Mesendoderm (in vitro differentiated cells): ENCODE measurements around the gene ARHGEF4.
"Not testable (repeated sequence)": the region's sequence is repeated elsewhere in the genome, so short reads cannot be mapped to it uniquely, and the experiment has no call there.

ENCODE experiments used
- DNase-seq: peaks from one replicate; pipeline ENCODE4 v3.0.0; 2013
- H2AK5ac ChIP-seq: 2 replicates; pipeline ENCODE4 v1.6.1; 2013; ENCODE audit warnings: low read length, inconsistent platforms
- H2BK120ac ChIP-seq: 2 replicates; pipeline ENCODE4 v1.6.1; 2013; ENCODE audit warnings: low read depth, mild to moderate bottlenecking, low read length, moderate library complexity, mixed read lengths
- H2BK15ac ChIP-seq: replicated peaks from 2 replicates; pipeline ENCODE4 v1.6.1; 2013; ENCODE audit warnings: low read depth, mild to moderate bottlenecking, moderate library complexity
- H2BK5ac ChIP-seq: 2 replicates; pipeline ENCODE4 v1.6.1; 2013; ENCODE audit warnings: low read length, inconsistent platforms
- H3K18ac ChIP-seq: 2 replicates; pipeline ENCODE4 v1.6.1; 2013; ENCODE audit warnings: mild to moderate bottlenecking, low read length, mixed read lengths
- H3K23ac ChIP-seq: one replicate; pipeline ENCODE4 v1.6.1; 2013; ENCODE audit warnings: low read length
- H3K27ac ChIP-seq: 2 replicates; pipeline ENCODE4 v1.5.1; 2013; ENCODE audit warnings: low read depth, mild to moderate bottlenecking, inconsistent platforms, low read length, moderate library complexity
- H3K27me3 ChIP-seq: 2 replicates; pipeline ENCODE4 v1.6.1; 2013; ENCODE audit warnings: low read length, control low read depth, mild to moderate bottlenecking, inconsistent platforms; ENCODE audit not compliant: insufficient read depth, poor library complexity
- H3K36me3 ChIP-seq: 2 replicates; pipeline ENCODE4 v1.6.1; 2013; ENCODE audit warnings: low read length, inconsistent platforms; ENCODE audit not compliant: control insufficient read depth, insufficient read depth
- H3K4ac ChIP-seq: one replicate; pipeline ENCODE4 v1.6.1; 2013; ENCODE audit warnings: low read depth, mild to moderate bottlenecking, low read length, moderate library complexity
- H3K4me1 ChIP-seq: 2 replicates; pipeline ENCODE4 v1.6.1; 2013; ENCODE audit warnings: low read depth, low read length, inconsistent platforms; ENCODE audit not compliant: control insufficient read depth
- H3K4me2 ChIP-seq: 2 replicates; pipeline ENCODE4 v1.6.1; 2013; ENCODE audit warnings: low read length
- H3K4me3 ChIP-seq: 2 replicates; pipeline ENCODE4 v1.5.1; 2013; ENCODE audit warnings: mild to moderate bottlenecking, low read length
- H3K56ac ChIP-seq: one replicate; pipeline ENCODE4 v1.6.1; 2013; ENCODE audit warnings: low read length
- H3K79me1 ChIP-seq: 2 replicates; pipeline ENCODE4 v1.6.1; 2013; ENCODE audit warnings: low read length, inconsistent platforms
- H3K79me2 ChIP-seq: 2 replicates; pipeline ENCODE4 v1.6.1; 2013; ENCODE audit warnings: mild to moderate bottlenecking, low read length; ENCODE audit not compliant: control insufficient read depth, insufficient read depth
- H3K9ac ChIP-seq: 2 replicates; pipeline ENCODE4 v1.6.1; 2013; ENCODE audit warnings: low read length, inconsistent platforms
- H4K5ac ChIP-seq: one replicate; pipeline ENCODE4 v1.6.1; 2013; ENCODE audit warnings: low read length
- H4K8ac ChIP-seq: one replicate; pipeline ENCODE4 v1.6.1; 2013; ENCODE audit warnings: low read depth, mild to moderate bottlenecking, control low read depth, low read length, moderate library complexity
- WGBS: extraction: QIAGEN DNeasy Blood & Tissue Kit; methylation state at CpG from one replicate; pipeline ENCODE4 v1.1.7; 2013; ENCODE audit warnings: low lambda C conversion rate, missing lambda C conversion rate; ENCODE audit not compliant: insufficient coverage; ENCODE audit errors: extremely low coverage; 5-methylcytosine and 5-hydroxymethylcytosine counted together

Gene ARHGEF4

GRCh38 chr2:130986890-130987493 lies 150.3 kb downstream of the ARHGEF4 start:
- no peak overlapping the region for H3K56ac ChIP-seq
- no peaks in the 10 kb centered on the region for H3K79me1 ChIP-seq
- no peak overlapping the region for H3K4ac ChIP-seq
- no peaks in the 10 kb centered on the region for H3K36me3 ChIP-seq
- H2BK120ac ChIP-seq: no peak overlapping the region
- no peak overlapping the region for H3K4me3 ChIP-seq
- no peak overlapping the region for H3K27ac ChIP-seq
- H2BK5ac ChIP-seq: no peak overlapping the region
- H2AK5ac ChIP-seq: no peak overlapping the region
- no CpG with 5 or more reads among the region's 11 CpGs for WGBS
- no peak overlapping the region for H2BK15ac ChIP-seq
- H4K5ac ChIP-seq: no peak overlapping the region
- no peaks in the 10 kb centered on the region for H3K79me2 ChIP-seq
- H3K9ac ChIP-seq: no peak overlapping the region
- H3K23ac ChIP-seq: no peak overlapping the region
- H3K18ac ChIP-seq: no peak overlapping the region
- no peaks in the 10 kb centered on the region for H3K4me1 ChIP-seq
- H3K27me3 ChIP-seq: no peaks in the 10 kb centered on the region
- no peak for DNase-seq
- H3K4me2 ChIP-seq: no peak overlapping the region
- no peak overlapping the region for H4K8ac ChIP-seq

GRCh38 chr2:130987519-130988425 lies 151.1 kb downstream of the ARHGEF4 start:
- Histone ChIP-seq H3K4me2 (no peak overlapping the region), H3K36me3 (no peaks in the 10 kb centered on the region), H4K8ac (no peak overlapping the region), H3K9ac (no peak overlapping the region), H2BK5ac (no peak overlapping the region), H3K27me3 (no peaks in the 10 kb centered on the region), H2BK120ac (no peak overlapping the region), H3K56ac (no peak overlapping the region), H3K23ac (no peak overlapping the region), H2AK5ac (no peak overlapping the region), H3K79me2 (no peaks in the 10 kb centered on the region), H3K4ac (no peak overlapping the region), H2BK15ac (no peak overlapping the region), H3K27ac (no peak overlapping the region), H4K5ac (no peak overlapping the region), H3K4me3 (no peak overlapping the region), H3K79me1 (no peaks in the 10 kb centered on the region), H3K18ac (no peak overlapping the region), H3K4me1 (no peaks in the 10 kb centered on the region)
- whole genome bisulfite sequencing: 100% methylated on average over 1 of the region's 15 CpGs
- no peak for DNase-seq

- H3K4me3 ChIP-seq, H3K23ac ChIP-seq, DNase-seq, H2BK15ac ChIP-seq, H2AK5ac ChIP-seq, H3K36me3 ChIP-seq, H3K9ac ChIP-seq, H4K8ac ChIP-seq, H2BK120ac ChIP-seq, H2BK5ac ChIP-seq, H3K4me1 ChIP-seq, H4K5ac ChIP-seq, H3K18ac ChIP-seq, H3K4me2 ChIP-seq, H3K27ac ChIP-seq, H3K27me3 ChIP-seq, H3K79me1 ChIP-seq, H3K79me2 ChIP-seq, H3K56ac ChIP-seq, H3K4ac ChIP-seq: not testable (repeated sequence)
- no CpG with 5 or more reads among the region's 32 CpGs for WGBS
Measured at GRCh38 chr2:130991446-130991845, 154.7 kb downstream of the ARHGEF4 start.

GRCh38 chr2:130992003-130992402 lies 155.3 kb downstream of the ARHGEF4 start:
- not testable (repeated sequence) for H3K9ac ChIP-seq, H2BK120ac ChIP-seq, H3K4me1 ChIP-seq, H2BK15ac ChIP-seq, H3K23ac ChIP-seq, H3K18ac ChIP-seq, H3K56ac ChIP-seq, H3K36me3 ChIP-seq, H4K8ac ChIP-seq, H3K27ac ChIP-seq, H3K4me3 ChIP-seq, H2BK5ac ChIP-seq, H3K79me1 ChIP-seq, H2AK5ac ChIP-seq, DNase-seq, H4K5ac ChIP-seq, H3K79me2 ChIP-seq, H3K4ac ChIP-seq, H3K27me3 ChIP-seq, H3K4me2 ChIP-seq
- WGBS: no CpG with 5 or more reads among the region's 10 CpGs

DNA sequence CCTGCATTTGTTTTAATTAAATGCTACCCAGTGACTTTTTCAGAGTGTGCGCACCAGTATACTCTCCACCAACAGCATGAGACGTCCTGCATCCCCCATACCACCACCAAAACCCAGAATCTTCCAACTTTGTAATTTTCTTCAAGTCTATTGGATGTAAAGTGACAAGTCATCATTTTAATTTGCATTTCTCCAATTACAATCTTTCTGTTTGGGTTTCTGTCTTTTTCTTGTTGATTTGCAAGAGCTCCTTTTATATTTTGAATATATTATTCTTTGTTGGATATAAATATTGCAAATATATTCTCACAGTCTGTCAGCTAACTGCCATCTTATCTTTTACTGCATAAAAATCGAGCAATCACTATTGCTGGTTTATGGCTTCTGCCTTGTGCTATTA lies 160.0 kb downstream of the ARHGEF4 start:
- Histone ChIP-seq H2BK15ac (no peak overlapping the region), H3K27ac (no peak overlapping the region), H3K18ac (no peak overlapping the region), H4K5ac (no peak overlapping the region), H2BK5ac (no peak overlapping the region), H2AK5ac (no peak overlapping the region), H3K4ac (no peak overlapping the region), H3K56ac (no peak overlapping the region), H4K8ac (no peak overlapping the region), H3K79me2 (no peaks in the 10 kb centered on the region), H3K4me3 (no peak overlapping the region), H3K79me1 (no peaks in the 10 kb centered on the region), H3K27me3 (no peaks in the 10 kb centered on the region), H2BK120ac (no peak overlapping the region), H3K4me1 (no peaks in the 10 kb centered on the region), H3K36me3 (no peaks in the 10 kb centered on the region), H3K23ac (no peak overlapping the region), H3K4me2 (no peak overlapping the region), H3K9ac (no peak overlapping the region)
- DNase-seq: no peak
- WGBS: no CpG with 5 or more reads among the region's 3 CpGs
